Endothelial cell of umbilical vein (primary cell): Measurements from ENCODE around the gene ACTL7B. TPM values are rescaled to one million over a fixed set of nuclear protein-coding genes. Genes with fewer than 3 reads are reported as not detected.

Experiments used
- BruUV-seq: library from RNA; stranded (reverse); fragments of 400-500 nt; replicated peaks from 2 replicates; lab custom pipeline; 2021; lab: Mats Ljungman, UMichigan
- CTCF ChIA-PET: fragments of 300-600, 350-600 bp; sonication (Branson Sonifier 250); formaldehyde crosslinking; loops from one replicate; lab custom pipeline; 2021; ENCODE audit warnings: antibody characterized with exemption, inconsistent platforms; lab: Charles Lee
- POLR2A ChIA-PET: fragments of 300-600, 350-600 bp; sonication (Branson Sonifier 250); formaldehyde crosslinking; loops from one replicate; lab custom pipeline; 2021; ENCODE audit warnings: antibody characterized with exemption, inconsistent platforms; lab: Charles Lee
- DNase-seq: peaks from one replicate; pipeline ENCODE4 v3.0.0-alpha.2; 2011; ENCODE audit warnings: low read depth, low spot score
- FAIRE-seq: peaks from 2 replicates; lab custom pipeline; 2011; peaks lifted over from hg19 to GRCh38; lab: Jason Lieb, UNC
- H2AFZ ChIP-seq: 2 replicates; pipeline ENCODE4 v1.6.0; 2012; ENCODE audit warnings: low read depth, low read length, control low read depth, inconsistent platforms
- H3K27ac ChIP-seq: 2 replicates; pipeline ENCODE4 v1.5.1; 2011; ENCODE audit warnings: low read depth, mild to moderate bottlenecking, control low read depth, low read length, moderate library complexity; ENCODE audit not compliant: insufficient read depth
- H3K27me3 ChIP-seq, 2 experiments: 2 replicates each; pipeline versions ENCODE4 v1.6.0 to v1.6.1; 2011; ENCODE audit warnings: low read length in 2 of 2, mixed read lengths in 1 of 2; ENCODE audit not compliant: control insufficient read depth in 2 of 2, insufficient read depth in 2 of 2
- H3K36me3 ChIP-seq, 2 experiments: 2 replicates in 1 of 2; 3 replicates in 1 of 2; pipeline ENCODE4 v1.5.1; 2011; ENCODE audit warnings: low read length in 2 of 2, mild to moderate bottlenecking in 1 of 2, moderate library complexity in 1 of 2; ENCODE audit not compliant: control insufficient read depth in 2 of 2, insufficient read depth in 2 of 2; ENCODE audit errors: extremely low read depth in 1 of 2
- H3K4me1 ChIP-seq: 3 replicates; pipeline ENCODE4 v1.5.1; 2011; ENCODE audit warnings: mild to moderate bottlenecking, low read length; ENCODE audit not compliant: control insufficient read depth, insufficient read depth; ENCODE audit errors: extremely low read depth
- H3K4me2 ChIP-seq: 2 replicates; pipeline ENCODE4 v1.6.1; 2011; ENCODE audit warnings: low read length, control low read depth, mixed read lengths; ENCODE audit not compliant: insufficient read depth
- H3K4me3 ChIP-seq, 3 experiments: fragments of 200-600 bp in 1 of 3; sonication (generic), shearing (Covaris generic) in 1 of 3; replicated peaks in 1 of 3; 2 replicates each; pipeline ENCODE4 v1.5.1; 2011 to 2016; ENCODE audit warnings: control low read depth in 3 of 3, low read length in 3 of 3, mild to moderate bottlenecking in 2 of 3, inconsistent platforms in 1 of 3, low read depth in 1 of 3, moderate library complexity in 1 of 3; ENCODE audit not compliant: insufficient read depth in 1 of 3
- H3K79me2 ChIP-seq: 2 replicates; pipeline ENCODE4 v1.6.0; 2012; ENCODE audit warnings: low read length, inconsistent platforms; ENCODE audit not compliant: control insufficient read depth, insufficient read depth
- H3K9ac ChIP-seq: replicated peaks from 2 replicates; pipeline ENCODE3; 2011; ENCODE audit warnings: low read length, control low read depth; ENCODE audit not compliant: insufficient read depth; ENCODE audit errors: extremely low read depth
- H3K9me1 ChIP-seq: replicated peaks from 3 replicates; pipeline ENCODE4 v1.6.0; 2011; ENCODE audit warnings: mild to moderate bottlenecking, low read length; ENCODE audit not compliant: control insufficient read depth, insufficient read depth; ENCODE audit errors: extremely low read depth
- H3K9me3 ChIP-seq: replicated peaks from 2 replicates; pipeline ENCODE4 v1.5.1; 2012; ENCODE audit warnings: low read length, inconsistent platforms; ENCODE audit not compliant: control insufficient read depth, insufficient read depth
- H4K20me1 ChIP-seq: replicated peaks from 2 replicates; pipeline ENCODE3; 2011; ENCODE audit warnings: mild to moderate bottlenecking, low read length; ENCODE audit not compliant: control insufficient read depth, insufficient read depth; ENCODE audit errors: extremely low read depth
- CTCF ChIP-seq, 2 donors: IDR thresholded peaks; 1 replicate in 1 of 2; 2 replicates in 1 of 2; pipeline ENCODE4 v1.5.1; 2011; ENCODE audit warnings: low read length in 2 of 2, mild to moderate bottlenecking in 2 of 2, moderate library complexity in 2 of 2, control low read depth in 1 of 2, inconsistent platforms in 1 of 2, low read depth in 1 of 2; ENCODE audit not compliant: insufficient read depth in 1 of 2; ENCODE audit errors: extremely low read depth in 1 of 2
- EZH2 ChIP-seq: IDR thresholded peaks from 2 replicates; pipeline ENCODE4 v1.6.1; 2012; ENCODE audit warnings: borderline replicate concordance, low read depth, mild to moderate bottlenecking, moderate library complexity, low read length, inconsistent platforms; ENCODE audit not compliant: severe bottlenecking
- FOS ChIP-seq: IDR thresholded peaks from 2 replicates; pipeline ENCODE4 v1.6.1; 2011; ENCODE audit warnings: mild to moderate bottlenecking, low read length, moderate library complexity, borderline replicate concordance; ENCODE audit not compliant: insufficient read depth
- GATA2 ChIP-seq: IDR thresholded peaks from 2 replicates; pipeline ENCODE4 v1.7.0; 2011; ENCODE audit warnings: low read depth, mild to moderate bottlenecking, moderate library complexity, mixed read lengths, low read length; ENCODE audit not compliant: insufficient read length, insufficient read depth
- JUN ChIP-seq: IDR thresholded peaks from 2 replicates; pipeline ENCODE4 v1.6.1; 2011; ENCODE audit warnings: borderline replicate concordance, low read depth; ENCODE audit not compliant: insufficient read length, insufficient read depth
- MAX ChIP-seq: IDR thresholded peaks from 2 replicates; pipeline ENCODE4 v1.6.1; 2011; ENCODE audit not compliant: insufficient read depth, insufficient read length
- MYC ChIP-seq: IDR thresholded peaks from one replicate; pipeline ENCODE4 v1.6.1; 2011; ENCODE audit warnings: mild to moderate bottlenecking, low read depth, low read length
- POLR2A ChIP-seq: IDR thresholded peaks from 2 replicates; pipeline ENCODE4 v1.6.1; 2012; ENCODE audit warnings: low read depth, mild to moderate bottlenecking, control low read depth, low read length
- POLR2AphosphoS5 ChIP-seq: IDR thresholded peaks from 2 replicates; pipeline ENCODE4 v1.6.1; 2012; ENCODE audit warnings: low read depth, mild to moderate bottlenecking, control low read depth, low read length, moderate library complexity; ENCODE audit not compliant: insufficient read depth
- dilution Hi-C: fragments of 300-500 bp; cut with MboI; formaldehyde crosslinking; loops from one replicate; pipeline ENCODE4 v1.15.0; 2019; ENCODE audit warnings: low sequenced_read_pairs; ENCODE audit not compliant: extremely low pct_ligation_motif_present
- intact Hi-C: fragments of 100-400 bp; cut with micrococcal nuclease; formaldehyde crosslinking; loops from one replicate; pipeline ENCODE4 v1.10.0; 2022
- polyA plus RNA-seq, 4 experiments: library from polyadenylated mRNA; depleted of rRNA in 3 of 4; stranded (reverse) in 3 of 4; unstranded in 1 of 4; fragments of >200 nt; gene quantifications; 2 replicates each; pipeline versions ENCODE4 v1.2.1 to v1.2.3, GENCODE V29; 2011 to 2012; ENCODE audit warnings: missing spikeins in 1 of 4
- total RNA-seq: library from RNA; stranded (reverse); gene quantifications from 2 replicates; pipeline ENCODE4 v1.2.3, GENCODE V29; 2021

ACTL7B gene
- total and polyA plus RNA-seq, 2 donors (not counting 3 experiments of a cell fraction or from before 2014, with no cell fraction given): not detected

GRCh38 chr9:108905494-108905893 lies 49.7 kb upstream of the ACTL7B start:
- H3K9me1 ChIP-seq: no peaks in the 10 kb centered on the region
- no peak for TF ChIP-seq MAX
- TF ChIP-seq FOS: no peak
- TF ChIP-seq POLR2AphosphoS5: no peak
- TF ChIP-seq CTCF (IDR thresholded peaks at IDR 0.05; ENCODE audit: extremely low read depth in 1 of 2, insufficient read depth in 1 of 2, low read depth in 1 of 2, low read length in 2 of 2): no peak
- no peak for TF ChIP-seq JUN
- TF ChIP-seq GATA2: no peak
- TF ChIP-seq EZH2: no peak
- no peak for TF ChIP-seq POLR2A
- TF ChIP-seq MYC: no peak
- no peak overlapping the region for H3K9ac ChIP-seq
- no peaks in the 10 kb centered on the region for H4K20me1 ChIP-seq
- no TSS peak for BruUV-seq
- H3K9me3 ChIP-seq: no peaks in the 10 kb centered on the region
- no peak overlapping the region for H3K4me3 ChIP-seq
- intact Hi-C loops: no loop called here
- no peaks in the 10 kb centered on the region for H3K27me3 ChIP-seq
- H2AFZ ChIP-seq: no peak overlapping the region
- no peak for FAIRE-seq
- no peaks in the 10 kb centered on the region for H3K4me1 ChIP-seq
- POLR2A ChIA-PET: no interaction called here
- no peaks in the 10 kb centered on the region for H3K79me2 ChIP-seq
- no peak overlapping the region for H3K4me2 ChIP-seq
- dilution Hi-C loops: no loop called here
- DNase-seq: no peak
- CTCF ChIA-PET: no interaction called here
- no peak overlapping the region for H3K27ac ChIP-seq
- H3K36me3 ChIP-seq: peaks cover 23 to 27% of the 10 kb centered on the region in 2 experiments
